Activated naive CD8-positive, alpha-beta T cell treated with anti-CD3 and anti-CD28 coated beads, Interleukin-2, amount 10 ng/mL, durations not matched to agents 7 days and 5 days (primary cell): ENCODE data around the gene PRADC1. TPM values are rescaled to one million over a fixed set of nuclear protein-coding genes. Genes with fewer than 3 reads are reported as not detected.
"Not testable (repeated sequence)": the region's sequence is repeated elsewhere in the genome, so short reads cannot be mapped to it uniquely, and the experiment has no call there.

ENCODE experiments used
- ATAC-seq: fragments of 150-1000 bp; cut with Tn5 transposase; one replicate; pipeline ENCODE4 v1.10.0; 2021; ENCODE audit warnings: low read depth, moderate library complexity
- POLR2A ChIA-PET: fragments of 350-600 bp; sonication (Branson Sonifier 250); formaldehyde crosslinking; loops from one replicate; lab custom pipeline; 2021; ENCODE audit warnings: antibody characterized with exemption; lab: Charles Lee
- DNase-seq: peaks from one replicate; pipeline ENCODE4 v3.0.0; 2021
- H3K27ac Mint-ChIP-seq: one replicate; pipeline ENCODE4 v1.8.0; 2022; ENCODE audit warnings: mild to moderate bottlenecking, mixed read lengths
- H3K27me3 Mint-ChIP-seq: one replicate; pipeline ENCODE4 v1.8.0; 2022; ENCODE audit warnings: mild to moderate bottlenecking, moderate library complexity, mixed read lengths
- H3K36me3 Mint-ChIP-seq: one replicate; pipeline ENCODE4 v1.8.0; 2021; ENCODE audit warnings: mild to moderate bottlenecking, mixed read lengths
- H3K4me1 Mint-ChIP-seq: one replicate; pipeline ENCODE4 v1.8.0; 2021; ENCODE audit warnings: mixed read lengths
- H3K4me3 Mint-ChIP-seq: one replicate; pipeline ENCODE4 v1.8.0; 2022; ENCODE audit warnings: mild to moderate bottlenecking, moderate library complexity, mixed read lengths
- H3K9me3 Mint-ChIP-seq: one replicate; pipeline ENCODE4 v1.8.0; 2021; ENCODE audit warnings: mixed read lengths
- total RNA-seq, 2 experiments: library from RNA; stranded (reverse); gene quantifications; one replicate each; pipeline ENCODE4 v1.2.3, GENCODE V29; 2021

The PRADC1 gene
- total RNA-seq, 2 experiments from 2014 or later = 11.6 to 12.5 TPM

- no peaks in the 10 kb centered on the region for H3K9me3 Mint-ChIP-seq
- peaks cover 13% of the 10 kb centered on the region for H3K4me1 Mint-ChIP-seq
- no peak overlapping the region for H3K27ac Mint-ChIP-seq
- no peak for ATAC-seq
- POLR2A ChIA-PET = no interaction called here
- H3K36me3 Mint-ChIP-seq = peaks cover 19% of the 10 kb centered on the region
- no peaks in the 10 kb centered on the region for H3K27me3 Mint-ChIP-seq
- DNase-seq = no peak
- no peak overlapping the region for H3K4me3 Mint-ChIP-seq
Measured at GRCh38 chr2:73264332-73264606, 31.2 kb upstream of the PRADC1 start.

GRCh38 chr2:73263540-73264331 is 30.7 kb upstream of the PRADC1 start:
- peaks cover 21% of the 10 kb centered on the region for H3K36me3 Mint-ChIP-seq
- no peaks in the 10 kb centered on the region for H3K27me3 Mint-ChIP-seq
- no peak overlapping the region for H3K4me3 Mint-ChIP-seq
- DNase-seq (no peak), ATAC-seq (no peak)
- H3K27ac Mint-ChIP-seq = no peak overlapping the region
- peaks cover 13% of the 10 kb centered on the region for H3K4me1 Mint-ChIP-seq
- POLR2A ChIA-PET = no interaction called here
- H3K9me3 Mint-ChIP-seq = no peaks in the 10 kb centered on the region

- ATAC-seq, H3K4me3 Mint-ChIP-seq, DNase-seq, H3K4me1 Mint-ChIP-seq, H3K27me3 Mint-ChIP-seq, H3K27ac Mint-ChIP-seq, POLR2A ChIA-PET, H3K9me3 Mint-ChIP-seq: not testable (repeated sequence)
- peaks cover 16% of the 10 kb centered on the region for H3K36me3 Mint-ChIP-seq
Measured at GRCh38 chr2:73262691-73263429, 29.8 kb upstream of the PRADC1 start.

- H3K4me1 Mint-ChIP-seq = peaks cover 4% of the 10 kb centered on the region
- no peak for ATAC-seq
- no peaks in the 10 kb centered on the region for H3K9me3 Mint-ChIP-seq
- no peak for DNase-seq
- peaks cover 16% of the 10 kb centered on the region for H3K36me3 Mint-ChIP-seq
- H3K27me3 Mint-ChIP-seq = no peaks in the 10 kb centered on the region
- no peak overlapping the region for H3K4me3 Mint-ChIP-seq
- POLR2A ChIA-PET = interaction anchor here (1.1 kb wide), 1 partner anchor 27 kb away, joined by 3 read pairs; no protein-coding TSS in a partner anchor
- no peak overlapping the region for H3K27ac Mint-ChIP-seq
Measured at GRCh38 chr2:73262108-73262651, 29.1 kb upstream of the PRADC1 start.

- Mint-ChIP-seq H3K27ac (no peak overlapping the region), H3K4me1 (no peaks in the 10 kb centered on the region), H3K36me3 (peaks cover 12% of the 10 kb centered on the region), H3K9me3 (no peaks in the 10 kb centered on the region), H3K27me3 (no peaks in the 10 kb centered on the region), H3K4me3 (no peak overlapping the region)
- POLR2A ChIA-PET = no interaction called here
- DNase-seq (no peak), ATAC-seq (no peak)
Measured at GRCh38 chr2:73260338-73260984, 27.4 kb upstream of the PRADC1 start.

GRCh38 chr2:73259704-73260337 is 26.8 kb upstream of the PRADC1 start:
- H3K9me3 Mint-ChIP-seq = no peaks in the 10 kb centered on the region
- no peak overlapping the region for H3K4me3 Mint-ChIP-seq
- POLR2A ChIA-PET = no interaction called here
- no peaks in the 10 kb centered on the region for H3K27me3 Mint-ChIP-seq
- no peak overlapping the region for H3K27ac Mint-ChIP-seq
- no peaks in the 10 kb centered on the region for H3K4me1 Mint-ChIP-seq
- H3K36me3 Mint-ChIP-seq = peaks cover 12% of the 10 kb centered on the region
- ATAC-seq = no peak
- DNase-seq = no peak

GRCh38 chr2:73259276-73259675 is 26.2 kb upstream of the PRADC1 start:
- H3K27ac Mint-ChIP-seq = no peak overlapping the region
- peaks cover 12% of the 10 kb centered on the region for H3K36me3 Mint-ChIP-seq
- H3K27me3 Mint-ChIP-seq = no peaks in the 10 kb centered on the region
- H3K4me3 Mint-ChIP-seq = no peak overlapping the region
- no peaks in the 10 kb centered on the region for H3K4me1 Mint-ChIP-seq
- no peaks in the 10 kb centered on the region for H3K9me3 Mint-ChIP-seq
- POLR2A ChIA-PET = no interaction called here
- ATAC-seq = no peak
- DNase-seq = no peak

GRCh38 chr2:73258913-73259215 is 25.8 kb upstream of the PRADC1 start:
- no peak overlapping the region for H3K4me3 Mint-ChIP-seq
- no peaks in the 10 kb centered on the region for H3K4me1 Mint-ChIP-seq
- no peak for DNase-seq
- H3K27me3 Mint-ChIP-seq = no peaks in the 10 kb centered on the region
- POLR2A ChIA-PET = no interaction called here
- ATAC-seq = no peak
- no peaks in the 10 kb centered on the region for H3K9me3 Mint-ChIP-seq
- peaks cover 10% of the 10 kb centered on the region for H3K36me3 Mint-ChIP-seq
- H3K27ac Mint-ChIP-seq = no peak overlapping the region

GRCh38 chr2:73258186-73258912 is 25.3 kb upstream of the PRADC1 start:
- Mint-ChIP-seq H3K36me3 (peaks cover 10% of the 10 kb centered on the region), H3K27ac (no peak overlapping the region), H3K4me1 (no peaks in the 10 kb centered on the region), H3K4me3 (no peak overlapping the region), H3K9me3 (no peaks in the 10 kb centered on the region), H3K27me3 (no peaks in the 10 kb centered on the region)
- ATAC-seq = no peak
- no peak for DNase-seq
- POLR2A ChIA-PET = interaction anchor here (1.9 kb wide), 1 partner anchor 27 kb away, joined by 7 read pairs; the partner anchor contains the start of gene FBXO41

- POLR2A ChIA-PET = interaction anchor here (0.8 to 1.9 kb wide), 3 partner anchors 27 to 81 kb away, joined by 3 to 7 read pairs (median 5); partner anchors contain the start of gene FBXO41
- Mint-ChIP-seq H3K27me3 (no peaks in the 10 kb centered on the region), H3K4me3 (no peak overlapping the region), H3K36me3 (peaks cover 9% of the 10 kb centered on the region), H3K4me1 (no peaks in the 10 kb centered on the region), H3K27ac (no peak overlapping the region), H3K9me3 (no peaks in the 10 kb centered on the region)
- ATAC-seq (peak; percentile 16), DNase-seq (no peak)
Measured at GRCh38 chr2:73257425-73258125, 24.5 kb upstream of the PRADC1 start.

- no peak for ATAC-seq
- Mint-ChIP-seq H3K36me3 (peaks cover 11% of the 10 kb centered on the region), H3K27ac (no peak overlapping the region), H3K4me3 (peak overlapping the region; percentile 46), H3K9me3 (no peaks in the 10 kb centered on the region), H3K27me3 (no peaks in the 10 kb centered on the region), H3K4me1 (no peaks in the 10 kb centered on the region)
- no peak for DNase-seq
- POLR2A ChIA-PET = interaction anchor here (0.8 to 1.9 kb wide), 3 partner anchors 28 to 80 kb away, joined by 3 to 7 read pairs (median 5); partner anchors contain the start of gene FBXO41
Measured at GRCh38 chr2:73257021-73257420, 24.0 kb upstream of the PRADC1 start.

- DNase-seq (no peak), ATAC-seq (no peak)
- H3K9me3 Mint-ChIP-seq = no peaks in the 10 kb centered on the region
- no peak overlapping the region for H3K4me3 Mint-ChIP-seq
- peaks cover 9% of the 10 kb centered on the region for H3K36me3 Mint-ChIP-seq
- H3K4me1 Mint-ChIP-seq = no peaks in the 10 kb centered on the region
- H3K27ac Mint-ChIP-seq = no peak overlapping the region
- no peaks in the 10 kb centered on the region for H3K27me3 Mint-ChIP-seq
- POLR2A ChIA-PET = interaction anchor here (0.8 to 1.9 kb wide), 3 partner anchors 28 to 80 kb away, joined by 3 to 7 read pairs (median 5); partner anchors contain the start of gene FBXO41
Measured at GRCh38 chr2:73256618-73256922, 23.5 kb upstream of the PRADC1 start.
